Gastroesophageal sphincter (tissue), 4 donors: ENCODE measurements around the gene CLECL1. TPM values are rescaled to one million over a fixed set of nuclear protein-coding genes. Genes with fewer than 3 reads are reported as not detected.

Experiments
- ATAC-seq: fragments of 150-250 bp; one replicate; pipeline ENCODE4 v1.9.1; 2016; ENCODE audit warnings: mild to moderate bottlenecking, moderate library complexity
- H3K27ac ChIP-seq, 4 donors: fragments of 200-600 bp; sonication (generic) in 3 of 4; 1 replicate in 3 of 4; 2 replicates in 1 of 4; pipeline ENCODE4 v1.5.1; 2016 to 2019
- H3K27me3 ChIP-seq: fragments of 200-600 bp; sonication (generic); one replicate; pipeline ENCODE4 v1.5.1; 2019
- H3K36me3 ChIP-seq, 2 donors: fragments of 200-600 bp; sonication (generic); one replicate each; pipeline ENCODE4 v1.5.1; 2019; ENCODE audit warnings: control low read depth in 1 of 2
- H3K4me1 ChIP-seq, 3 donors: fragments of 200-600 bp; sonication (generic); 1 replicate in 2 of 3; 2 replicates in 1 of 3; pipeline ENCODE4 v1.5.1; 2016 to 2019; ENCODE audit warnings: control low read depth in 2 of 3
- H3K4me3 ChIP-seq, 2 donors: fragments of 200-600 bp; sonication (generic); one replicate each; pipeline ENCODE4 v1.5.1; 2019; ENCODE audit warnings: mild to moderate bottlenecking in 1 of 2, moderate library complexity in 1 of 2
- H3K9me3 ChIP-seq, 3 donors: fragments of 200-600 bp; sonication (generic); one replicate each; pipeline ENCODE4 v1.5.1; 2017 to 2019; ENCODE audit warnings: control low read depth in 2 of 3
- EP300 ChIP-seq: sonication (generic); formaldehyde crosslinking; IDR thresholded peaks from one replicate; pipeline ENCODE4 v1.6.1; 2017; ENCODE audit warnings: antibody characterized with exemption, mild to moderate bottlenecking
- POLR2A ChIP-seq, 2 donors: fragments of 450-650 bp; IDR thresholded peaks; one replicate each; pipeline ENCODE4 v1.6.1; 2017; ENCODE audit warnings: antibody characterized with exemption in 2 of 2, mild to moderate bottlenecking in 2 of 2, moderate library complexity in 1 of 2
- POLR2AphosphoS5 ChIP-seq: sonication (generic); formaldehyde crosslinking; IDR thresholded peaks from one replicate; pipeline ENCODE4 v1.6.1; 2017; ENCODE audit warnings: antibody characterized with exemption
- WGBS, 2 donors: methylation state at CpG; one replicate each; pipeline ENCODE4 v1.1.5; 2018; ENCODE audit warnings: low coverage in 1 of 2; 5-methylcytosine and 5-hydroxymethylcytosine counted together
- total RNA-seq, 4 donors: library from RNA; depleted of rRNA; stranded (reverse); fragments of >200 nt; gene quantifications; one replicate each; pipeline ENCODE4 v1.1.0, GENCODE V29; 2016
- TF ChIP-seq, protein P1 (sequence below), 4 experiments: fragments of 200-600 bp in 2 of 4; fragments of 450-650 bp in 2 of 4; sonication (generic) in 1 of 4; IDR thresholded peaks; one replicate each; pipeline ENCODE4 v1.5.1; 2017 to 2019; ENCODE audit warnings: antibody characterized with exemption in 4 of 4, mild to moderate bottlenecking in 2 of 4, moderate library complexity in 2 of 4

CLECL1 gene
- total RNA-seq: not detected

GRCh38 chr12:9732921-9733461 lies at the start of gene CLECL1:
Gene CLECL1, minus strand, starts transcription at chr12:9733097.
- no peak within 1 kb of the TSS for H3K27ac ChIP-seq
- WGBS, 2 donors: 68 to 82% methylated on average over 7 to 8 of the region's 8 CpGs
- no peaks in the 10 kb centered on the region for H3K9me3 ChIP-seq
- no peaks in the 10 kb centered on the region for H3K36me3 ChIP-seq
- ATAC-seq: no peak
- no peak for TF ChIP-seq POLR2AphosphoS5
- TF ChIP-seq, protein P1, sequence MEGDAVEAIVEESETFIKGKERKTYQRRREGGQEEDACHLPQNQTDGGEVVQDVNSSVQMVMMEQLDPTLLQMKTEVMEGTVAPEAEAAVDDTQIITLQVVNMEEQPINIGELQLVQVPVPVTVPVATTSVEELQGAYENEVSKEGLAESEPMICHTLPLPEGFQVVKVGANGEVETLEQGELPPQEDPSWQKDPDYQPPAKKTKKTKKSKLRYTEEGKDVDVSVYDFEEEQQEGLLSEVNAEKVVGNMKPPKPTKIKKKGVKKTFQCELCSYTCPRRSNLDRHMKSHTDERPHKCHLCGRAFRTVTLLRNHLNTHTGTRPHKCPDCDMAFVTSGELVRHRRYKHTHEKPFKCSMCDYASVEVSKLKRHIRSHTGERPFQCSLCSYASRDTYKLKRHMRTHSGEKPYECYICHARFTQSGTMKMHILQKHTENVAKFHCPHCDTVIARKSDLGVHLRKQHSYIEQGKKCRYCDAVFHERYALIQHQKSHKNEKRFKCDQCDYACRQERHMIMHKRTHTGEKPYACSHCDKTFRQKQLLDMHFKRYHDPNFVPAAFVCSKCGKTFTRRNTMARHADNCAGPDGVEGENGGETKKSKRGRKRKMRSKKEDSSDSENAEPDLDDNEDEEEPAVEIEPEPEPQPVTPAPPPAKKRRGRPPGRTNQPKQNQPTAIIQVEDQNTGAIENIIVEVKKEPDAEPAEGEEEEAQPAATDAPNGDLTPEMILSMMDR (IDR thresholded peaks at IDR 0.05): no peak
- TF ChIP-seq EP300: no peak
- TF ChIP-seq POLR2A (IDR thresholded peaks at IDR 0.05): no peak
- H3K4me1 ChIP-seq: no peaks in the 10 kb centered on the region
- no peak within 1 kb of the TSS for H3K4me3 ChIP-seq
- no peaks in the 10 kb centered on the region for H3K27me3 ChIP-seq

DNA sequence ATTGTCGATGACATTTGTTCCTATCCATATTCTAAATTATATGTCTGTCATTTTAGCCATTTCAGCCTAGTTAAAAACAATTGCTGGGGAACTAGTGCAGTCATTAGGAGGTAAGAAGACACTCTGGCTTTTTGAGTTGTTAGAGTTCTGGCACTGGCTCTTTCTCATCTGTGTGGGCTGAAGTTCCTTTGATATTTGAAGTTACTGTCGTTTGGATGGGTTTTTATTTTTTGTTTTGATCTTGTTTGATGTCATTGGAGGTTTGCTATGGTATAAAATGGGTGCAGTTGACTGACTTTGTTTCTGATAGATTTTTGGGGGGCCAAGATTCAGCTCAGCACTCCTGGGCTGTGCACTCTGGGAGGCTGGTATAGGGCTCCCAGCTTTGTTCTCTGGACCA lies 48.5 kb upstream of the CLECL1 start:
- Histone ChIP-seq H3K27ac (no peak overlapping the region), H3K4me1 (no peaks in the 10 kb centered on the region), H3K4me3 (no peak overlapping the region), H3K9me3 (no peaks in the 10 kb centered on the region), H3K27me3 (no peaks in the 10 kb centered on the region), H3K36me3 (no peaks in the 10 kb centered on the region)
- ATAC-seq: no peak
- 88 to 94% methylated on average over 2 of the region's 2 CpGs for WGBS, 2 donors
- TF ChIP-seq, protein P1 (IDR thresholded peaks at IDR 0.05): no peak
- TF ChIP-seq EP300 (no peak), POLR2A (IDR thresholded peaks at IDR 0.05) (no peak), POLR2AphosphoS5 (no peak)

GRCh38 chr12:9779209-9779608 lies 46.3 kb upstream of the CLECL1 start:
- WGBS, 2 donors: 14 to 61% methylated on average over 1 to 4 of the region's 4 CpGs
- H3K27me3 ChIP-seq: no peaks in the 10 kb centered on the region
- ATAC-seq: no peak
- H3K36me3 ChIP-seq: no peaks in the 10 kb centered on the region
- H3K4me3 ChIP-seq: no peak overlapping the region
- no peak overlapping the region for H3K27ac ChIP-seq
- no peaks in the 10 kb centered on the region for H3K9me3 ChIP-seq
- TF ChIP-seq, protein P1 (IDR thresholded peaks at IDR 0.05): no peak
- TF ChIP-seq POLR2AphosphoS5 (no peak), EP300 (no peak), POLR2A (IDR thresholded peaks at IDR 0.05) (no peak)
- H3K4me1 ChIP-seq: no peaks in the 10 kb centered on the region

- Histone ChIP-seq H3K27me3 (no peaks in the 10 kb centered on the region), H3K4me1 (no peaks in the 10 kb centered on the region), H3K27ac (no peak overlapping the region), H3K9me3 (no peaks in the 10 kb centered on the region), H3K4me3 (no peak overlapping the region), H3K36me3 (no peaks in the 10 kb centered on the region)
- 68 to 80% methylated on average over 3 of the region's 3 CpGs for WGBS, 2 donors
- ATAC-seq: no peak
- TF ChIP-seq EP300: no peak
Measured at GRCh38 chr12:9776781-9777180, 43.9 kb upstream of the CLECL1 start.

- TF ChIP-seq, protein P1 (IDR thresholded peaks at IDR 0.05): no peak
- TF ChIP-seq EP300 (no peak), POLR2A (IDR thresholded peaks at IDR 0.05) (no peak), POLR2AphosphoS5 (no peak)
- Histone ChIP-seq H3K4me3 (no peak overlapping the region), H3K27ac (no peak overlapping the region), H3K4me1 (no peaks in the 10 kb centered on the region), H3K27me3 (no peaks in the 10 kb centered on the region), H3K36me3 (no peaks in the 10 kb centered on the region), H3K9me3 (no peaks in the 10 kb centered on the region)
- WGBS, 2 donors: 69 to 83% methylated on average over 2 of the region's 2 CpGs
- no peak for ATAC-seq
Measured at GRCh38 chr12:9773216-9773877, 40.5 kb upstream of the CLECL1 start.
